ENCODE results near the gene AQP1. TPM values are rescaled to one million over a fixed set of nuclear protein-coding genes. Genes with fewer than 3 reads are reported as not detected.
A peak's percentile ranks its signal among the peaks of the same experiment; 100 is the strongest.

The AQP1 gene
- total RNA-seq, 1 experiment from 2014 or later = 0.52 TPM

- ChIA-PET POLR2A (interaction anchor here (0.6 kb wide), 1 partner anchor 289 kb away, joined by 7 read pairs; no protein-coding TSS in a partner anchor), CTCF (interaction anchor here (0.7 kb wide), 1 partner anchor 31 kb away, joined by 4 read pairs; no protein-coding TSS in a partner anchor)
- TF ChIP-seq CTCF (IDR thresholded peaks at IDR 0.05; ENCODE audit: insufficient read depth in 1 of 2, low read depth in 1 of 2, low read length in 1 of 2, severe bottlenecking in 1 of 2, unreplicated experiment in 1 of 2) = no peak
- intact Hi-C loops (cut with micrococcal nuclease; ENCODE audit: unreplicated experiment) = loop anchor here (2.0 kb wide), 2 partner anchors 77 to 101 kb away; no protein-coding TSS in a partner anchor
- H3K4me1 ChIP-seq = peaks cover 30% of the 10 kb centered on the region
- no peaks in the 10 kb centered on the region for H3K36me3 ChIP-seq (ENCODE audit: control insufficient read depth, insufficient read depth, low read length)
- no peaks in the 10 kb centered on the region for H3K27me3 Mint-ChIP-seq (ENCODE audit: insufficient read depth, unreplicated experiment)
- DNase-seq = no peak
- no peaks in the 10 kb centered on the region for H3K36me3 Mint-ChIP-seq (ENCODE audit: insufficient read depth, unreplicated experiment)
- no peak overlapping the region for H3K4me3 Mint-ChIP-seq (ENCODE audit: unreplicated experiment)
- no peaks in the 10 kb centered on the region for H3K27me3 ChIP-seq (replicated peaks; ENCODE audit: control insufficient read depth, insufficient read depth, low read length)
- no peaks in the 10 kb centered on the region for H3K9me3 Mint-ChIP-seq (ENCODE audit: unreplicated experiment)
- H3K27ac Mint-ChIP-seq (ENCODE audit: unreplicated experiment) = peak overlapping the region; percentile 86
- peaks cover 35% of the 10 kb centered on the region for H3K4me1 Mint-ChIP-seq (ENCODE audit: low read depth, unreplicated experiment)
- BruUV-seq (replicated peaks) = no TSS peak
- no peak overlapping the region for H3K4me3 ChIP-seq (ENCODE audit: low read depth, low read length)
- H3K9me3 ChIP-seq = no peaks in the 10 kb centered on the region
Measured at GRCh38 chr7:30897770-30898169, 13.9 kb upstream of the AQP1 start.

GRCh38 chr7:30898411-30898810, 13.2 kb upstream of the AQP1 start:
- Mint-ChIP-seq H3K36me3 (ENCODE audit: insufficient read depth, unreplicated experiment) (no peaks in the 10 kb centered on the region), H3K27ac (ENCODE audit: unreplicated experiment) (no peak overlapping the region), H3K4me1 (ENCODE audit: low read depth, unreplicated experiment) (peaks cover 35% of the 10 kb centered on the region), H3K4me3 (ENCODE audit: unreplicated experiment) (no peak overlapping the region), H3K27me3 (ENCODE audit: insufficient read depth, unreplicated experiment) (no peaks in the 10 kb centered on the region), H3K9me3 (ENCODE audit: unreplicated experiment) (no peaks in the 10 kb centered on the region)
- Histone ChIP-seq H3K9me3 (no peaks in the 10 kb centered on the region), H3K36me3 (ENCODE audit: control insufficient read depth, insufficient read depth, low read length) (no peaks in the 10 kb centered on the region), H3K4me3 (ENCODE audit: low read depth, low read length) (no peak overlapping the region), H3K4me1 (peaks cover 30% of the 10 kb centered on the region), H3K27me3 (replicated peaks; ENCODE audit: control insufficient read depth, insufficient read depth, low read length) (no peaks in the 10 kb centered on the region)
- BruUV-seq (replicated peaks) = no TSS peak
- intact Hi-C loops (cut with micrococcal nuclease; ENCODE audit: unreplicated experiment) = no loop called here
- no peak for TF ChIP-seq CTCF (IDR thresholded peaks at IDR 0.05; ENCODE audit: insufficient read depth in 1 of 2, low read depth in 1 of 2, low read length in 1 of 2, severe bottlenecking in 1 of 2, unreplicated experiment in 1 of 2)
- ChIA-PET POLR2A (interaction anchor here (0.6 kb wide), 1 partner anchor 290 kb away, joined by 7 read pairs; no protein-coding TSS in a partner anchor), CTCF (no interaction called here)
- no peak for DNase-seq

GRCh38 chr7:30899066-30899465, 12.6 kb upstream of the AQP1 start:
- Mint-ChIP-seq H3K9me3 (ENCODE audit: unreplicated experiment) (no peaks in the 10 kb centered on the region), H3K4me3 (ENCODE audit: unreplicated experiment) (no peak overlapping the region), H3K4me1 (ENCODE audit: low read depth, unreplicated experiment) (peaks cover 35% of the 10 kb centered on the region), H3K36me3 (ENCODE audit: insufficient read depth, unreplicated experiment) (no peaks in the 10 kb centered on the region), H3K27me3 (ENCODE audit: insufficient read depth, unreplicated experiment) (no peaks in the 10 kb centered on the region), H3K27ac (ENCODE audit: unreplicated experiment) (no peak overlapping the region)
- DNase-seq = no peak
- BruUV-seq (replicated peaks) = no TSS peak
- ChIA-PET POLR2A (no interaction called here), CTCF (no interaction called here)
- no peak overlapping the region for H3K4me3 ChIP-seq (ENCODE audit: low read depth, low read length)
- peaks cover 30% of the 10 kb centered on the region for H3K4me1 ChIP-seq
- H3K36me3 ChIP-seq (ENCODE audit: control insufficient read depth, insufficient read depth, low read length) = no peaks in the 10 kb centered on the region
- intact Hi-C loops (cut with micrococcal nuclease; ENCODE audit: unreplicated experiment) = no loop called here
- no peak for TF ChIP-seq CTCF (IDR thresholded peaks at IDR 0.05; ENCODE audit: insufficient read depth in 1 of 2, low read depth in 1 of 2, low read length in 1 of 2, severe bottlenecking in 1 of 2, unreplicated experiment in 1 of 2)
- H3K27me3 ChIP-seq (replicated peaks; ENCODE audit: control insufficient read depth, insufficient read depth, low read length) = no peaks in the 10 kb centered on the region
- no peaks in the 10 kb centered on the region for H3K9me3 ChIP-seq

Data from Caco-2 (cell line).